Islet precursor cell (in vitro differentiated cells): Measurements from ENCODE around the gene ARHGEF33.
"Not testable (repeated sequence)": the region's sequence is repeated elsewhere in the genome, so short reads cannot be mapped to it uniquely, and the experiment has no call there.

Experiments used
- DNase-seq: peaks from one replicate; pipeline ENCODE4 v3.0.0-alpha.2; 2018

Gene ARHGEF33

DNA sequence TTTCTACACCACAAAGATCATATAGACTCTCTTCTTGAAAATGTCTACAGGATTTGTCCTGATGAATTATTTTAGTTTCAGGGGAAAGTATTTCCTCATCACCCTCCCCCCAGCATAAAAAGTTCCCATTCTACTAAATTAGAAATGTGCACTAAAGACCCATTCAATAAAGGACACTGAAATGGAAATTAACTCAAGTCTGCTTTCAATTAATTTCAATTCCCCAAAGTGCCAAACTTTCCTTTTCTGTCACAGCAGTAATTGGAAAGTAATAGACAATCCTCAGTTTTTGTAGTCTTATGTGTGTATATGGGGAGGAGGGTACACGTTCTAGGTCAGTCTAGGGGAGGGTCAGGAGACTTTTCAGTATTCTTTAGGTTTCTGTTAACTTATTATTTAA, 21.5 kb downstream of the ARHGEF33 start:
- no peak for DNase-seq

DNA sequence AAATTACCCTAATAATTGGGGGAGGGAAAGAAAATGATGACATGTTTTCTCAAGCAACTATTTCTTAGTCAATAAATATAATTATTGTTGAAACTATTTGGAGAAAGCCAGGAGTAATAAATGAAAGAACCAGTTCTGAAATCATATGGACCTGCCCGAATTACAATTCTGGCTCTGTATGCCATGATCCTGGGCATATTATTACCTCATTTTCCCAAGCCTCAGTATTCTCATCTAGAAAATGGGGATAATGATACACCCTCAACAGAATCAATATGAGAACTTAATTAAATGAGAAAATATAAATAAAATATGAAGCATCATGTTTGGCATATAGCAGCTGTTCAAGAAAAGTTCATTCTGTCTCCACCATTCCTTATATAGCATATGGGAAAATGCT, 22.9 kb downstream of the ARHGEF33 start:
- DNase-seq, result no peak

DNA sequence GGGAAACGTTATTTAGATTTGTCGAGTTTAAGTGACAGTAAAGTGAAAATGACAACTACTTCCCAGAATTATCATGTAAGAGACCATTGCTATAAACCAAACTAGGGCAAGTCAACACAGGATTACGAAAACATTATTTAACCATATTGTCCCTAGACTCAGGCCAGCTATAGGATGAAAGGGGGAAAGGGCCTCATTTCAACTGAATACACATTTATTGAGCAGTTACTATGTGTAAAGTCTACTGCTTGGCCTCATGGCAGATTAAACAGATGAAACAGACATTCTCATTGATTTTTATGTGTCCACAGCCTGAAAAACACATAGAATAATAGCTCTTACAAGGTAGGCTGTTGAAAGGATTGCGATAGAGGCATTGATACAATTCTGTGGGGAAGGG, 32.7 kb downstream of the ARHGEF33 start:
- DNase-seq, result no peak

DNA sequence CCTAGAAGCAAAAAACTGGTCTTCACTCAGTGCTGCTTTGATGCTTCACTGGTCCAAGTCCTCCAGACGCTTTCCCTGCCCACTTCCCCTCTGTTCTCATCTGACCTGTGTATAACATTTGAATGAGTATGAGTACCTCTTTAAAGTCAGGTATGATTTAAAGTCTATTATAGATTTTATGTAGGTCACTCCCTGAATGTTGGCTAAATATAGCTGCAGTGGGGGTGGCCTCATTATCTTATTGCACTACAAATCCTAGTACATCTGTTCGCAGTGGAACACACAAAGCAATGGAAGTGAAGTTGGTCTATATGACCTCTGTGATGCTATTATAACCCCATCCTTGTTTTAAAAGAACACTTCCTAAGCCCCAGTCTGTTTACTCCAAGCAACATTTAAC, 33.2 kb downstream of the ARHGEF33 start:
- DNase-seq, result no peak

DNA sequence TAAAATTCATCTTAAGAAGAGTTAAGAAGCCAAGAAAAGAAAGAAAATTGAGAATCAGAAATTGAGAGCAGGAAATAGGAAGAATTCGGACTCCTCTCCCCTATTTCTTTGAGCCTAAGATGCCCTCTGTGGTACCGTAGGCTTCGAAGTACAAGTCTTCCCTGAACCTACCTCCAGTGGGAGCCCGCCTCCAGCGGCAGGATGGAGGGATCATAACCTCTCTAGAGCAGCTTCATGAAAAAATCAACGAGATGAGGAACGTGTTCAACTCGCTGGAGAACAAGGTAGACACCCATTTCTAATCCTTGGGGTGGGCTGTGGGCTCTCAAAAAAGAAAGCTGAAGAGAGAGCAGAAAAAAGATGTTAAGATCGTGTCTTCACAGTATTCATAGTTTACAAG, 36.3 kb downstream of the ARHGEF33 start:
- peak; percentile 72 for DNase-seq

DNA sequence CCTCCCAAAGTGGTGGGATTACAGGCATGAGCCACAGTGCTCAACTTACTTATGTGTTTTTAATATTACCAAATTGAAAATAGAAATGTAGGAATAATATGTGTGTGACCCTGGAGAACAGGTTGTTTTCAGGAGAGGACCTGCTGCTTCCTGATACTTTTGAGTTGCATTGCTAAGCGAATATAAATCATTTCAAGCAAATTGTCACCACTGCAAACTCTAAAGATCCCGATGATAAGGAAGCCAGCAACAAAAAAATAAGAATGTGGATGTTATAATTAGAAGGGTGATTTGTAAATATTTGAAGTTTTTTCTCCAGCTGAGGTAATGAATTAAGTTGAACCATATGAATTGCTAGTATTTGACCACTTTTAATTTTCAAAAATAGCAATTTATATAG, 40.9 kb downstream of the ARHGEF33 start:
- no peak for DNase-seq

DNA sequence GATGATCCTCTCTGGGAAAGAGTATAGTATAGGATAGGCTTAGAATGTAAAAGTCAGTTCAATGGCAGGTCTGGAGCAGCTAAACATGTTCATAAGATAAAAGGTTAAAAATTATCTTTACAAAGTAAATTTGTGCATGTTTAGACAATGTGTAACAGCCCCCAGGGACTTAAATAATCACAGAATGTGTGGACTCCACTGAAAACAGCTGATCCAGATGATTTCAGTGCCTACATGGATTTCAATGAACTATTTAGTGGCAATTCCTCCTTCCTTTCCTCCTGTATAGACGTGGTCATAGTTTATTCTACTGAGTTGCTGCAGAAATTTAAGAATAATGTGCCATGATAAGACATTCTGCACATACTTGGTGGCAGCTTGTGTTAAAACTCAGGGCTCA, 42.9 kb downstream of the ARHGEF33 start:
- no peak for DNase-seq

DNA sequence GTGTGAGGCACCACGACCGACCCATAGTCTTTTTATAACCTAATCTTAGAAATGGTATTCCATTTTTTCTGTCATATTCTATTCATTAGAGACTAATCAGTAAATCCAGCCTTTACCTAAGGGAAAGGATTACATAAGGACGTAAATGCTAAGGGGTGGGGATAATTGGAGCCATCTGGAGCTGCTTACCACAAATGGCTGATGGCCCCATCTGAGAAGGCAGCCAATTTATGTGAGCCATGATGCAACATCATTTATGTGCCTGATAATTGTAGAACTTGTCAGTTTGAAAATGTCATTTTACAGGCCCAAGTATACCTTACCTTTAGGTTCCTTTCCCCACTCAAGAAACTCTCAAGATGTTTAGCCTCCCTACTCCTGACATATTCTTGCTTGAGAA, 44.0 kb downstream of the ARHGEF33 start:
- DNase-seq, result no peak

DNA sequence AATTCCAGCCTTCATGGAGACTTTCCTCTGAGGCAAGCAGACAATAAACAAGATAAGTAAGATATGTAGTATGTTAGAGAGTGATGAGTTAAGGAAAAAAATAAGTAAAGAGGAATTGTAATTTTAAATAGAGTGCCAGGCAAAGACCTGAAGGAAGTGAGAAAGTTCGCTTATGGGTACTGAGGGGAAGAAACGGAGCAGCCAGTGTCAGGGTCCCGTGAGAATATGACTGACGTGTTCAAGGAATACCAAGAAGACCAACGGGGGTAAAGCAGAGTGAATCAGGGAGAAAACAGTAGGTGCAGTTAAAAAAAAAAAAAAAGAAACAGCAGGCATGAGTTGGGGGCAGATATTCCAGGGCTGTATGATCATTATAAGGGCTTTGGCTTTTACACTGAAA, 45.1 kb downstream of the ARHGEF33 start:
- no peak for DNase-seq

DNA sequence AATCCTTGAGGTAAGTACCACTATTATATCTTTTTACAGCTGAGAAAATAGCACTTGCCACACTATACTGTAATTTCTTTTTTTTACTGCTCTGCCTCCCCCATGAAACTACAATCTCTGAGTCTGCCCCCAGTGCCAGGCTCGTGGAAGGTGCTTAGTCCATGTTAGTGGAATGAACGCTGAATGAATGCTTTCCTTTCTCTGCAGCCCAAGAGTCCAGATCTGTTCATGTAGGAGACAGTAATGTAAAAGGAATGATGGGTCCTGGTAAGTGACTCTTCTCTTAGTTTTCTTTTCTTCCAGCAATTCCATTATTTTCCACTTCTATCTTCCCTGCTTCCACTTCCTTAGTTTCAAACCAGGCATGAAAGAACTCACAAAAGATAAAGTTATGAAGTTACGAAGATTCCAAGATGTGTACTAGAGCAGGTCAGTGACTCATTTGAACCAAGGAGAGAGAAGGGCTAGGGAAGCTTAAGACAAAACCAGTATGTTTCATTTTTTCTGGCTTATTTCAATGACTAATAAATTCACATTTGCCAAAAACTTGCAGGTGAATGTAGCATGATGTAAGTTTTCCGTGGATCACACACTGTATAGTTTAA, 46.0 kb downstream of the ARHGEF33 start:
- peak; percentile 62 for DNase-seq

DNA sequence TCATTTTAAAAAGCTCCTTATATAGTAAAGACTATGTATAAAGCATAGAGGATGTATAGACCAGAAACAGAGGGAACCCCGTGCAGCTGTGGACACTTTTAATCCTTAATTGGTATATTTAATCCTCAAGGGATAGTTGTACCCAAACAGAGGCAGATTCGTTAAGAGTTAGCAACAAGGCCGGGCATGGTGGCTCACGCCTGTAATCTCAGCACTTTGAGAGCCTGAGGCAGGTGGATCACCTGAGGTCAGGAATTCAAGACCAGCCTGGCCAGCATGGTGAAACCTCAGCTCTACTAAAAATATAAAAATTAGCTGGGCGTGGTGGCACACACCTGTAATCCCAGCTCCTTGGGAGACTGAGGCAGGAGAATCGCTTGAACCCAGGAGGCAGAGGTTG, 46.8 kb downstream of the ARHGEF33 start:
- DNase-seq, result not testable (repeated sequence)

DNA sequence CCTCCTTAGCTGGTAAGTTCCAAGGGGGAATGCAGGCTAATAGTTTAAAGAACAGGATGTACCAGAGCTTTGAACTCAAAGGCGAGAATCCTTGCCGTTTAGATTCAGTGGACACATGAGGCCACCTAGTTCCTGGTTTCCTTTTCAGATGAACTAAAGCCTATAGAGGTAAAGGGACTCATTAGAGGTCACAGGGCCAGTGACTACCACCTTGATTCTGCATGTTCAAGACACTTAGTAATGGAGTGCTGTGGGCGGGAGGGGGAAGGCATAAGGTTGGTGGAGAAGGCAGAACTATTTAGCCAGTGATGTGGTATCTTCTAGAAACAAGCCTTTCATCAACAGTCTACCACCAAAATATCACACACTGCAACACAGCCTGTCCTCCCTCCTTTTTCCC, 47.9 kb downstream of the ARHGEF33 start:
- DNase-seq, result no peak

DNA sequence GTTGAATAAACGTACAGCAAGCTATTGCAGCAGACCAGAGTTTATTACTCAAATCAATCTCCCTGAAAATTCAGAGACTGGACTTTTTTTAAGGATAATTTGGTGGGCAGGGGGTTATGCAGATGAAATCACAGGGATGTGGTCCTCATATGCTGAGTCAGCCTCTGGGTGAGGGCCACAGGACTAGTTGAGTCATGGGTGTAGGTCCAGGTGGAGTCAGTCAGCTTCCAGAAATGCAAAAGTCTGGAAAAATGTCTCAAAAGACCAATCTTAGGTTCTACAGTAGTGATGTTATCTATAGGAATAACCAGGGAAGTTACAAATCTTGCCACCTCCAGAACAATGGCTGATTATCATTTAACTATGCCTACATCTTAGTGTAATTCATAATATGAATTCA, 51.1 kb downstream of the ARHGEF33 start:
- DNase-seq, result no peak

DNA sequence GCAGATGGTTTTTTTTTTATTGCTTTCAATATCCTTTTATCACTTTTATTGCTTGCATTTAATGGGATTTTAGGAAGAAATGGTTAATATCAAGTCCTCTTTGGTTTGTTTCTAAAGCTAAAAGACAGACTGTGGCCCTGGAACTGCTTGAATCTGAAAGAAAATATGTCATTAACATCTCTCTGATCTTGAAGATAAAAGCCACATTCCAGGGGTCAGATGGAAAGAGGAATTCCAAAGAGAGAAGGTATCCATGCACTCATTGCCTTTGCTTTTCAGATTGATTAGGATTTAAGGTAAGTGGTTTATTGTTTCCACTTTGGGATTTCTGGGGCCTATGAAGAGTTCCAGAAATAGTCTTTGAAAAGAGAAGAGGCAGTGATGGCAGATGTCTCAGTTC, 54.1 kb downstream of the ARHGEF33 start:
- no peak for DNase-seq

DNA sequence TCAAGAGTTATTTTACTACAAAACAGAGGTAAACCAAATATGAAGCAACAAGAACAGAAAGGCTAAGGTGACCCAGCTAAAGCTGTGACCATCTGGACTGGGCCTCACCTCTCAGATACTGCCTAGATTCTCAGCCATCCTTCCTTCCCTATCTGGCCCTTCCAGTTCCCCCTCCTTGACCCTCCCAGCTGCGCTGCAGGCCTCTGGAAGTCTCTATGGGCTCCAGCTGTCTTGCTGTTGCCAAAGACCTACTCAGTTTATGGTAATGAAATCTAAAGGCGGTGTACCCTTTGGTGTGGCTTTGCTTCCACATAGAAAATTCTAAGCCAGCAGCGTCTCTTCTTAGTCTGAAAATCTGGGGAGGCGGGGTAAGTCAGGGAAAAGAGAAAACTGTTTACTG, 55.7 kb downstream of the ARHGEF33 start:
- DNase-seq, result peak; percentile 77

DNA sequence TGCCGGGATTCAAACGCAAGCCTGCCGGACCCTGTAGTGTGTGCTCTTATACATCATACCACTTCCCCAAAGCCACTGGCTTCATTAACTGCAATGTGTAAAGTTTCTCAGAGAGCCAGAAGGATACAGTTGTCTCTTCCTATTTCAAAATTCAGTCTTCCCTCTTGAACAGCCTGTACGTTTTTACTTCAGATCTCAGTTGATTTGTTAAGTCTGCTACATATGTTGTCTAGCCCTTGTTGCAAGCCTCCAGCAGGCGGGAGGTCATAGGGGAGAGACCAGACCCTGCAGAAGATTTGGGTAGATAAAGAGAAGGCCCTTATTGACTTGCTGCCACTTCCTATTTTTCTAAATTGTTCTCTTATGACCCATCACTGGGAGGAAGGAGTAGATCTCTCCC, 56.2 kb downstream of the ARHGEF33 start:
- DNase-seq, result no peak

DNA sequence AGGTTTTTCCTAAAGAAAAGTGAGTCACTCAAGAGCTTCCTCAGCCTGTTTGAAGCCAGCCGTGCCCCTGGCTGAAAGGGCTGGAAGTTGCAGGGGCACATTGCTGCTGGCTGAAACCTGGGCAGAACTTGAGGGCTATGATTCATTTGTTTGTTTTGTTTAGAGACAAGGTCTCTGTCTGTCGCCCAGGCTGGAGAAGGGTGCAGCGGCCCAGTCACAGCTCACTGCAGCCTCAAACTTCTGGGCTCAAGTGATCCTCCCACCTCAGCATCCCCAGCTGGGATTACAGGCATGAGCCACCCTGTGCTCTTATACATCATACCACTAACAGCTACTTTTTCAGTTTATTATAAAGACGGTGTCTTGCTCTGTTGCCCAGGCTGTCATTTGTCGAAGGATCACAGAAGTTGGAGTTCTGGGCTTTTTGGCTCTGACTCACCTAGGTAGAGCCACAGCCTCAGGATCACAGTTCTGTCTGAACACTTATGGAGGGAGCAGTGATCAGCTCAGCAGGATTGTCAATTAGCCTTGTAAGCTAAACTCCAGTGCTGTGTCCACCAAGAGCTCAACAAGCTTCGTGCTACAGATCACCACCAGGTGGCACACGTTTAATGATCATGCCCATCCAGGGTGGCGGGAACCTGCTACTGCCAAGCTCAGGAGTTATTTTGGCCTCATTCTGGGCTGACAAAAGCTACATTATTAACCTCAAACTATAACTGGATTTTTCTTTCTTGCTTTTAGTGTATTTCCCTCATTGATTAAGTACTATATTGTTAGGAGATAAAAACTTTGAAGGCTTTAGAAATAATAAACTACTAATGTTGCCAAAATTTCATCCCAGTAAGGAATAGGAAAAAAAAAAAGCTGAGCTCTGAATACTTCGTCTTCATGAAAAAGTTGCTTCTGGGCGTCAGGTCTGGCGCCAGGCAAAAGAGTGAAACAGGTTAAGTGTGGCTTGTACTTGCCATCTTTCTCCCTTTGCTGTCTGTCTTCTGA, 57.9 kb downstream of the ARHGEF33 start:
- DNase-seq, result peak; percentile 98

DNA sequence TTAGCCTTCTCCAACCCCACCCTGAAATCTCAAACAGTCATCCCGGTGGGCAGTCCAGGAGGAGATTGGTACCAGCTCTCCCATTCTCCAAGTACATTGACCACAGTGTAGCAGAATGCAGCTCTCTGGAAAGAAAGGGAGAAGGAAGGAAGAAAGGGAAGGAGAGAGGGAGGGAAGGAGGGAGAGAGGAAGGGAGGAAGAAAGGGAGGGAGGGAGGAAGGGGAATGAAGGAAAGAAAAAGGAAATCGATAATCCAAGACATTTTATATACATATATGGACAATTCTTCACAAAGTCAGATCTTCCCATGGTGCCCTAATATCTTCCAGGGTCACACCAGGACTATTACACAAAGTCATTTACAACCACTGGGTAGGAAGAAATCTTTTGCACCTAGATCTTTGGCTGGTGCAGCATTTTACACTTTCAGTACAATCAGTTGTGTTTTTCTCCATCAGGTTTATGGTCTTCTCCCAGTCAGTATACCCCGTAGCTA, 58.8 kb downstream of the ARHGEF33 start:
- no peak for DNase-seq

DNA sequence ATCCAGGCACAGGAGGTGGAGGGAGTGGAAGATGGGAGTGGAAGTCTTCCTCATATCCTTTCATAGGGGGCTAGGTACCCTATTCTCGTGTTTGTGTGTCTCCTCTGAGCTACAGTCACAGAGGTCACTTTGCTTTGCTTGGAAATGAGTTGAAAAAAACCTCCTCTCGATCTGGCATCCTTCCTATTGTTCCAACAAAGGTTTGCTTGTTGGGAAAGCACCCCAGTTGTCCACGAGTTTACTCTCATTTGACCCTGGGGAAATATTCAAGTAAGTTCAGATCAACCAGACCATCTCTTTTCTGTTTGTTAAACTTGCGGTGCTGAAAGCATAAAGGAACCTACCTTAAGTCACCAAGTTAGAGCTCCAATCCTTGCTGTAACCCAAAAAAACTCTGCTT, 59.3 kb downstream of the ARHGEF33 start:
- DNase-seq, result no peak

DNA sequence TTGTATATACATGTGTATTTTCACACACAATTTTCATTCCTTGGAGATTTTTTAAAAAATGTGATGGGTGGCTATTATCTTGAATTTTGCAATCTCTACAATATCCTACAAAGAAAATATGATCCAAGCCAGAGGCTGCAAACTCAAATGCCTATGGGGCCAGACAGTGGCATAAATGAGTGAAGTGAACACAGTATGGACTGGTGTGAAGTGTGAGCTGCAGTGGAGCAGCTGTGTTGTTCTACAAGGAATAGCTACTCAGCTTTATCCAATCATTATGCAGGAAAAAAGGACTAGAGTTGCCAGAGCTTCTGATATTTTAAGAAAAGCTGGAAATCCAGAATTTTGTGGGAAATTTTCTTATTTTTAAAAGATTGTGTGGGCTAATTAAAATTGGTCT, 62.1 kb downstream of the ARHGEF33 start:
- no peak for DNase-seq

DNA sequence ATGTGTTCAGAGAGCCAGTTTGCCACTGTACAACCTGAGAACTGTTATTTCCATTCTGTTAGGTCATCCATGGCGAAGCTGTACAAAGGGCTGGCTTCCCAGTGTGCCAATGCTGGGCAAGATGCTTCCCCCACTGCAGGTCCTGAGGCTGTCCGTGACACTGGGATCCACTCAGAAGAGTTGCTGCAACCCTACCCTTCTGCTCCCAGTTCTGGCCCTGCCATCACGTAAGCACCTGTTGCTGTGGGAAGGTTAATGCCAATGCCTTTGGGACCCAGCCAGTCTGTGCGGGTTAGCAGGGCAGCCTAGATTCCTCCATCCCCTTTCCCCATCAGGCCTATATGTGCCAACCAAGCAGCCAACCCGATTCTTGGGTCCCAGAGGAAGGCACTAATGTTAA, 68.3 kb downstream of the ARHGEF33 start:
- no peak for DNase-seq

DNA sequence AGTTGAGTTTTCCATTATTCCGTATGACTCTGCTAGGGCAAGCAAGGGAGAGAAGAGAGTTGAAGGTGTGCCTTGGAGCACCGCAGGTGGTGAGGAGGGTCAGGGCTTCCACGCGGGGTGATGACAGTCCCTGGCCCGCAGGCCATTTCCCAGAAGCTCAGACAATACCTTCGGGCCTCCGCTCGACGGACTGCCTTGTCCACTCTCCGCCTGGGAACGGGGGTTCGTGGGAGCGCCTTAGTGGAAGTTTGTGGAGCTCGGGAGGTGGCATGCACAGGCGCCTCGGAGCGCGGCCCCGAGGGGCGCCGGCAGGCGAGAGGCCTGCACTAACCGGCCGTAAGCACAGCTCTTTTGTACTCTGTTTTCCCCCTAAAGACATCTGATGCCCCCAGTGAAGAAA, 69.8 kb downstream of the ARHGEF33 start:
- DNase-seq, result no peak

DNA sequence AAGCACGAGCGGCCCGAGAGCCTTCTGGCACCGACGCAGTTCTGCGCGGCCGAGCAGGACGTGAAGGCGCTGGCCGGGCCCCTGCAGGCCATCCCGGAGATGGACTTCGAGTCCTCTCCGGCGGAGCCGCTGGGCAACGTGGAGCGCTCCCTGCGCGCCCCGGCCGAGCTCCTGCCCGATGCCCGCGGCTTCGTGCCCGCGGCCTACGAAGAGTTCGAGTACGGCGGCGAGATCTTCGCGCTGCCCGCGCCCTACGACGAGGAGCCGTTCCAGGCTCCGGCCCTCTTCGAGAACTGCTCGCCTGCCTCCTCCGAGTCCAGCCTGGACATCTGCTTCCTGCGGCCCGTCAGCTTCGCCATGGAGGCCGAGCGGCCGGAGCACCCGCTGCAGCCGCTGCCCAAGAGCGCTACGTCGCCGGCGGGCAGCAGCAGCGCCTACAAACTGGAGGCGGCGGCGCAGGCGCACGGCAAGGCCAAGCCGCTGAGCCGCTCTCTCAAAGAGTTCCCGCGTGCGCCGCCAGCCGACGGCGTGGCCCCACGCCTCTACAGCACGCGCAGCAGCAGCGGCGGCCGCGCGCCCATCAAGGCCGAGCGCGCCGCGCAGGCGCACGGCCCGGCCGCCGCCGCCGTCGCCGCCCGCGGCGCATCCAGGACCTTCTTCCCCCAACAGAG, 70.4 kb downstream of the ARHGEF33 start:
- peak; percentile 85 for DNase-seq
